IMR-90 (cell line): ENCODE measurements around the gene HOTAIR.

ENCODE experiments used
- MAFK ChIP-seq: IDR thresholded peaks from 2 replicates; pipeline ENCODE4 v1.6.1; 2012; ENCODE audit warnings: low read depth, low read length, improper control_type of control experiment
- MXI1 ChIP-seq: IDR thresholded peaks from 2 replicates; pipeline ENCODE4 v1.6.1; 2012; ENCODE audit warnings: low read depth, mild to moderate bottlenecking, low read length, moderate library complexity, borderline replicate concordance
- POLR2A ChIP-seq: IDR thresholded peaks from 2 replicates; pipeline ENCODE4 v1.6.1; 2012; ENCODE audit warnings: mild to moderate bottlenecking, low read depth, low read length
- RAD21 ChIP-seq: IDR thresholded peaks from 2 replicates; pipeline ENCODE4 v1.6.1; 2012; ENCODE audit warnings: low read length, improper control_type of control experiment
- SMC3 ChIP-seq: fragments of 150-350 bp; IDR thresholded peaks from 2 replicates; pipeline ENCODE4 v1.6.1; 2016; ENCODE audit warnings: low read depth, mild to moderate bottlenecking, antibody characterized with exemption, low read length, moderate library complexity
- TF ChIP-seq, protein P1 (sequence below): conservative IDR thresholded peaks from 2 replicates; pipeline ENCODE4 v1.5.1; 2012; ENCODE audit warnings: mild to moderate bottlenecking, low read depth, low read length, improper control_type of control experiment
- TF ChIP-seq, protein P2 (sequence below): fragments of 150-350 bp; IDR thresholded peaks from 2 replicates; pipeline ENCODE4 v1.6.1; 2016; ENCODE audit warnings: low read depth, mild to moderate bottlenecking, low read length, moderate library complexity, borderline replicate concordance
- TF ChIP-seq, protein P3 (sequence below): fragments of 150-350 bp; IDR thresholded peaks from 2 replicates; pipeline ENCODE4 v1.6.1; 2017; ENCODE audit warnings: mild to moderate bottlenecking, antibody characterized with exemption, low read length, low read depth

DNA sequence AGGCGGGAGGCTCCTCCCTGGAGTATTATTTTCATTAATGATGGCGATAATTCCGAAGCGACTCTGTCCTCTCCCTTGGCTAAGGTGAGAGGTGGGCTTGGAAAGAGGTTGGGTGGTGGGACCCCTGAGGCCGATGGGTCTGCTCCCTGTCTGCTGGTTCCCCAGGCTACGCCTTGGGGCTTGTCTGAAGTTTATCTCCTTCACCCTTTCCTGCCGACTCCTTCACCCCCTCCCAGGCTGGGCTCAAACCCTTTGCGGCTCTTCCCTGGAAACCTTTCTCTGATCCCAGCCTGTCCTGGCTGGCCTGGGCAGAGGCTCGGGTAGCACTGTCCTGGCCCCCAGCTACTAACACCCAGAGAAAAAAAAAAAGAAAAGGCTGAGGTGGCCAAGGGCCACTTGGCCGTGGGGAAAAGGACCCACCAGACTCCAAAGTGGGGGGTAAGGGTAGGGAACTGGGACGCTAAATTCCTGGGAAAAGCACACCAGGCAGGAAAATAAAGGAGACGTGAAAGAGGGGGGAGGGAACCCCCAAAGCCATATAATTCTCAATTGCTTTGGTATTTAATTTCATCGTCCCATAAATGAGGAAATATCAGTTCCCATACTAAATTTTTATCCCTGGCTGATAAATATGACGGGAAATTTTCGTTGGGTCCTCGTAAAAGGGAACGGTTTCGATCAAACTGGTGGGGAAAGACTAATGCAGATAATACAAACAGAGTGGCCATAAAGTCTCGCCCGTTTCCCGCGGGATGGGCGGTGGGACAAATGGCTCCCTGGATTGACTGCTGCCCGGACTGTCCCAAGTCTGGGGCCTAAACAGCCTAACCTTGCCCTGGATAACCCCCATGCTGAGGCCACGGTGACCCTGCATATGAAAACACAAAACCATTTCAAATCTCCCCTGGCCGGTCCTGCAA, 8.2 kb upstream of the HOTAIR start:
- TF ChIP-seq, protein P1, sequence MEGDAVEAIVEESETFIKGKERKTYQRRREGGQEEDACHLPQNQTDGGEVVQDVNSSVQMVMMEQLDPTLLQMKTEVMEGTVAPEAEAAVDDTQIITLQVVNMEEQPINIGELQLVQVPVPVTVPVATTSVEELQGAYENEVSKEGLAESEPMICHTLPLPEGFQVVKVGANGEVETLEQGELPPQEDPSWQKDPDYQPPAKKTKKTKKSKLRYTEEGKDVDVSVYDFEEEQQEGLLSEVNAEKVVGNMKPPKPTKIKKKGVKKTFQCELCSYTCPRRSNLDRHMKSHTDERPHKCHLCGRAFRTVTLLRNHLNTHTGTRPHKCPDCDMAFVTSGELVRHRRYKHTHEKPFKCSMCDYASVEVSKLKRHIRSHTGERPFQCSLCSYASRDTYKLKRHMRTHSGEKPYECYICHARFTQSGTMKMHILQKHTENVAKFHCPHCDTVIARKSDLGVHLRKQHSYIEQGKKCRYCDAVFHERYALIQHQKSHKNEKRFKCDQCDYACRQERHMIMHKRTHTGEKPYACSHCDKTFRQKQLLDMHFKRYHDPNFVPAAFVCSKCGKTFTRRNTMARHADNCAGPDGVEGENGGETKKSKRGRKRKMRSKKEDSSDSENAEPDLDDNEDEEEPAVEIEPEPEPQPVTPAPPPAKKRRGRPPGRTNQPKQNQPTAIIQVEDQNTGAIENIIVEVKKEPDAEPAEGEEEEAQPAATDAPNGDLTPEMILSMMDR = no peak
- no peak for TF ChIP-seq POLR2A
- TF ChIP-seq, protein P2, sequence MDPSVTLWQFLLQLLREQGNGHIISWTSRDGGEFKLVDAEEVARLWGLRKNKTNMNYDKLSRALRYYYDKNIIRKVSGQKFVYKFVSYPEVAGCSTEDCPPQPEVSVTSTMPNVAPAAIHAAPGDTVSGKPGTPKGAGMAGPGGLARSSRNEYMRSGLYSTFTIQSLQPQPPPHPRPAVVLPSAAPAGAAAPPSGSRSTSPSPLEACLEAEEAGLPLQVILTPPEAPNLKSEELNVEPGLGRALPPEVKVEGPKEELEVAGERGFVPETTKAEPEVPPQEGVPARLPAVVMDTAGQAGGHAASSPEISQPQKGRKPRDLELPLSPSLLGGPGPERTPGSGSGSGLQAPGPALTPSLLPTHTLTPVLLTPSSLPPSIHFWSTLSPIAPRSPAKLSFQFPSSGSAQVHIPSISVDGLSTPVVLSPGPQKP = no peak
- no peak for TF ChIP-seq MAFK
- TF ChIP-seq RAD21 = no peak
- TF ChIP-seq, protein P3, sequence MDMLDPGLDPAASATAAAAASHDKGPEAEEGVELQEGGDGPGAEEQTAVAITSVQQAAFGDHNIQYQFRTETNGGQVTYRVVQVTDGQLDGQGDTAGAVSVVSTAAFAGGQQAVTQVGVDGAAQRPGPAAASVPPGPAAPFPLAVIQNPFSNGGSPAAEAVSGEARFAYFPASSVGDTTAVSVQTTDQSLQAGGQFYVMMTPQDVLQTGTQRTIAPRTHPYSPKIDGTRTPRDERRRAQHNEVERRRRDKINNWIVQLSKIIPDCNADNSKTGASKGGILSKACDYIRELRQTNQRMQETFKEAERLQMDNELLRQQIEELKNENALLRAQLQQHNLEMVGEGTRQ = no peak
- TF ChIP-seq SMC3 = no peak
- TF ChIP-seq MXI1 = no peak
